ENCODE data around the gene FADS3. TPM values are rescaled to one million over a fixed set of nuclear protein-coding genes. Genes with fewer than 3 reads are reported as not detected.

The FADS3 gene
- total and polyA plus RNA-seq, 2 of the 13 experiments (the other 11 are each of a cell fraction or from before 2014, with no cell fraction given), result 13.4 to 23.2 TPM

DNA sequence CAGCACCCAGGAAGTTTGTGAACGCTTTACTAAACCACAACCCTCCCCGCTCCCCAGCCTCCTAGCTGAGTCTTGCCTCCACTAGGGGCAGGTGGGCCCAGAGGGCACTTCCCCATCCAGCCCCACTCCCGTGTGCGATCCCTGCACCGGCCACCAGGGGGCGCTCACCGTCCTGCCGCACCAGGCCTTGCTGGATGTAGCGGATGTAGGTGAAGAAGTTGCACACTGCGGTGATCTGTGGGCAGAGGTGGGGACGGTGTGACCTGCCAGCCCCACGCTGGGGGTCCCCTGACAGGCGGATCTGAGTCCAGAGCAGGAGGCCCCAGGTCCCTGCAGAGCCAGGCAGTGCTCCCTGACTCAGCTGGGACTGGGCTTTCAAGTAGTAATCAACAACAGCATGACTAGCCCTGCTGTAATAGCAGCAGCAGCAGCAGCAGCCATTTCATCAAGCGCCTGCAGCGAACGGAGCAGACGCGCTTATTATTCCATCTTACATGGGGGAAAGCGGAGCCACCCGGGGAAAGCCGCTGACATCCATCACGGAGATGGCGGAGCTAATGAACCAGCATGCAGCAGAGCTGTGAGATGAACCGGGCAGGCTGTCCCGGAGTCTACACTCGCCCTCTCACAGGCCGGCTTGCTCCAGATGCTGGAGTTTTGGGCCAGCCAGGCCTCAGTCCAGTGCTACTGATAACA is 7.9 kb upstream of the FADS3 start (continued):
- TF ChIP-seq FOXK1 (CRISPR knock-in tag; IDR thresholded peaks at IDR 0.05; ENCODE audit: borderline replicate concordance, low read depth) (peak; percentile 52; the same call in 1 of the 2 replicates), ZNF572 (CRISPR knock-in tag; IDR thresholded peaks at IDR 0.05) (0 out of 2 replicates have a peak, but pooled peaks have one; percentile 70), STAT5B (CRISPR knock-in tag; IDR thresholded peaks at IDR 0.05) (0 out of 2 replicates have a peak, but pooled peaks have one; percentile 67), SMAD1 (CRISPR knock-in tag; IDR thresholded peaks at IDR 0.05; ENCODE audit: borderline replicate concordance, low read depth) (no peak), ZNF747 (CRISPR knock-in tag; IDR thresholded peaks at IDR 0.05; ENCODE audit: borderline replicate concordance) (no peak), ZMYM2 (CRISPR knock-in tag; IDR thresholded peaks at IDR 0.05) (no peak), NR3C1 (CRISPR knock-in tag; IDR thresholded peaks at IDR 0.05) (no peak), IRX3 (CRISPR knock-in tag; IDR thresholded peaks at IDR 0.05; ENCODE audit: borderline replicate concordance, low read depth) (no peak), EHMT2 (IDR thresholded peaks at IDR 0.05; ENCODE audit: borderline replicate concordance, low read depth, low read length) (no peak), ZNF230 (CRISPR knock-in tag; IDR thresholded peaks at IDR 0.05) (no peak), ZNF550 (CRISPR knock-in tag; IDR thresholded peaks at IDR 0.05; ENCODE audit: borderline replicate concordance) (no peak), TCF7L2 (IDR thresholded peaks at IDR 0.05; ENCODE audit: low read depth, low read length) (no peak), KDM2A (CRISPR knock-in tag; IDR thresholded peaks at IDR 0.05; ENCODE audit: borderline replicate concordance, low read depth) (peak; percentile 80), ARID2 (CRISPR knock-in tag; IDR thresholded peaks at IDR 0.05; ENCODE audit: borderline replicate concordance) (no peak)
- TF ChIP-seq, protein P1, sequence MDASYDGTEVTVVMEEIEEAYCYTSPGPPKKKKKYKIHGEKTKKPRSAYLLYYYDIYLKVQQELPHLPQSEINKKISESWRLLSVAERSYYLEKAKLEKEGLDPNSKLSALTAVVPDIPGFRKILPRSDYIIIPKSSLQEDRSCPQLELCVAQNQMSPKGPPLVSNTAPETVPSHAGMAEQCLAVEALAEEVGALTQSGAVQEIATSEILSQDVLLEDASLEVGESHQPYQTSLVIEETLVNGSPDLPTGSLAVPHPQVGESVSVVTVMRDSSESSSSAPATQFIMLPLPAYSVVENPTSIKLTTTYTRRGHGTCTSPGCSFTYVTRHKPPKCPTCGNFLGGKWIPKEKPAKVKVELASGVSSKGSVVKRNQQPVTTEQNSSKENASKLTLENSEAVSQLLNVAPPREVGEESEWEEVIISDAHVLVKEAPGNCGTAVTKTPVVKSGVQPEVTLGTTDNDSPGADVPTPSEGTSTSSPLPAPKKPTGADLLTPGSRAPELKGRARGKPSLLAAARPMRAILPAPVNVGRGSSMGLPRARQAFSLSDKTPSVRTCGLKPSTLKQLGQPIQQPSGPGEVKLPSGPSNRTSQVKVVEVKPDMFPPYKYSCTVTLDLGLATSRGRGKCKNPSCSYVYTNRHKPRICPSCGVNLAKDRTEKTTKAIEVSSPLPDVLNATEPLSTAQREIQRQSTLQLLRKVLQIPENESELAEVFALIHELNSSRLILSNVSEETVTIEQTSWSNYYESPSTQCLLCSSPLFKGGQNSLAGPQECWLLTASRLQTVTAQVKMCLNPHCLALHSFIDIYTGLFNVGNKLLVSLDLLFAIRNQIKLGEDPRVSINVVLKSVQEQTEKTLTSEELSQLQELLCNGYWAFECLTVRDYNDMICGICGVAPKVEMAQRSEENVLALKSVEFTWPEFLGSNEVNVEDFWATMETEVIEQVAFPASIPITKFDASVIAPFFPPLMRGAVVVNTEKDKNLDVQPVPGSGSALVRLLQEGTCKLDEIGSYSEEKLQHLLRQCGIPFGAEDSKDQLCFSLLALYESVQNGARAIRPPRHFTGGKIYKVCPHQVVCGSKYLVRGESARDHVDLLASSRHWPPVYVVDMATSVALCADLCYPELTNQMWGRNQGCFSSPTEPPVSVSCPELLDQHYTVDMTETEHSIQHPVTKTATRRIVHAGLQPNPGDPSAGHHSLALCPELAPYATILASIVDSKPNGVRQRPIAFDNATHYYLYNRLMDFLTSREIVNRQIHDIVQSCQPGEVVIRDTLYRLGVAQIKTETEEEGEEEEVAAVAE (CRISPR knock-in tag; IDR thresholded peaks at IDR 0.05; ENCODE audit: borderline replicate concordance), result 0 out of 2 replicates have a peak, but pooled peaks have one; percentile 33
- TF ChIP-seq, protein P2, sequence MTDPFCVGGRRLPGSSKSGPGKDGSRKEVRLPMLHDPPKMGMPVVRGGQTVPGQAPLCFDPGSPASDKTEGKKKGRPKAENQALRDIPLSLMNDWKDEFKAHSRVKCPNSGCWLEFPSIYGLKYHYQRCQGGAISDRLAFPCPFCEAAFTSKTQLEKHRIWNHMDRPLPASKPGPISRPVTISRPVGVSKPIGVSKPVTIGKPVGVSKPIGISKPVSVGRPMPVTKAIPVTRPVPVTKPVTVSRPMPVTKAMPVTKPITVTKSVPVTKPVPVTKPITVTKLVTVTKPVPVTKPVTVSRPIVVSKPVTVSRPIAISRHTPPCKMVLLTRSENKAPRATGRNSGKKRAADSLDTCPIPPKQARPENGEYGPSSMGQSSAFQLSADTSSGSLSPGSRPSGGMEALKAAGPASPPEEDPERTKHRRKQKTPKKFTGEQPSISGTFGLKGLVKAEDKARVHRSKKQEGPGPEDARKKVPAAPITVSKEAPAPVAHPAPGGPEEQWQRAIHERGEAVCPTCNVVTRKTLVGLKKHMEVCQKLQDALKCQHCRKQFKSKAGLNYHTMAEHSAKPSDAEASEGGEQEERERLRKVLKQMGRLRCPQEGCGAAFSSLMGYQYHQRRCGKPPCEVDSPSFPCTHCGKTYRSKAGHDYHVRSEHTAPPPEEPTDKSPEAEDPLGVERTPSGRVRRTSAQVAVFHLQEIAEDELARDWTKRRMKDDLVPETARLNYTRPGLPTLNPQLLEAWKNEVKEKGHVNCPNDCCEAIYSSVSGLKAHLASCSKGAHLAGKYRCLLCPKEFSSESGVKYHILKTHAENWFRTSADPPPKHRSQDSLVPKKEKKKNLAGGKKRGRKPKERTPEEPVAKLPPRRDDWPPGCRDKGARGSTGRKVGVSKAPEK (CRISPR knock-in tag; IDR thresholded peaks at IDR 0.05; ENCODE audit: borderline replicate concordance), result no peak
- TF ChIP-seq, protein P3, sequence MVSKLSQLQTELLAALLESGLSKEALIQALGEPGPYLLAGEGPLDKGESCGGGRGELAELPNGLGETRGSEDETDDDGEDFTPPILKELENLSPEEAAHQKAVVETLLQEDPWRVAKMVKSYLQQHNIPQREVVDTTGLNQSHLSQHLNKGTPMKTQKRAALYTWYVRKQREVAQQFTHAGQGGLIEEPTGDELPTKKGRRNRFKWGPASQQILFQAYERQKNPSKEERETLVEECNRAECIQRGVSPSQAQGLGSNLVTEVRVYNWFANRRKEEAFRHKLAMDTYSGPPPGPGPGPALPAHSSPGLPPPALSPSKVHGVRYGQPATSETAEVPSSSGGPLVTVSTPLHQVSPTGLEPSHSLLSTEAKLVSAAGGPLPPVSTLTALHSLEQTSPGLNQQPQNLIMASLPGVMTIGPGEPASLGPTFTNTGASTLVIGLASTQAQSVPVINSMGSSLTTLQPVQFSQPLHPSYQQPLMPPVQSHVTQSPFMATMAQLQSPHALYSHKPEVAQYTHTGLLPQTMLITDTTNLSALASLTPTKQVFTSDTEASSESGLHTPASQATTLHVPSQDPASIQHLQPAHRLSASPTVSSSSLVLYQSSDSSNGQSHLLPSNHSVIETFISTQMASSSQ (IDR thresholded peaks at IDR 0.05; ENCODE audit: low read depth), result no peak
- TF ChIP-seq, protein P3 (CRISPR knock-in tag; IDR thresholded peaks at IDR 0.05; ENCODE audit: borderline replicate concordance), result no peak
